IPS-18a (cell line): ENCODE results near the gene COL4A6.

ENCODE experiments used
- H3K27ac ChIP-seq: one replicate; pipeline ENCODE4 v1.5.1; 2013; ENCODE audit warnings: low read length
- H3K27me3 ChIP-seq: one replicate; pipeline ENCODE4 v1.6.1; 2013; ENCODE audit warnings: mild to moderate bottlenecking, low read length; ENCODE audit not compliant: control insufficient read depth, insufficient read depth
- H3K36me3 ChIP-seq: one replicate; pipeline ENCODE4 v1.6.1; 2013; ENCODE audit warnings: low read depth, low read length; ENCODE audit not compliant: control insufficient read depth
- H3K4me1 ChIP-seq: one replicate; pipeline ENCODE4 v1.6.1; 2013; ENCODE audit warnings: low read depth, low read length; ENCODE audit not compliant: control insufficient read depth
- H3K4me3 ChIP-seq: one replicate; pipeline ENCODE4 v1.5.1; 2013; ENCODE audit warnings: low read length
- H3K9ac ChIP-seq: one replicate; pipeline ENCODE4 v1.6.1; 2013; ENCODE audit warnings: mild to moderate bottlenecking, low read length, moderate library complexity
- H3K9me3 ChIP-seq: one replicate; pipeline ENCODE4 v1.6.1; 2013; ENCODE audit warnings: low read depth, low read length; ENCODE audit not compliant: control insufficient read depth

Gene COL4A6

DNA sequence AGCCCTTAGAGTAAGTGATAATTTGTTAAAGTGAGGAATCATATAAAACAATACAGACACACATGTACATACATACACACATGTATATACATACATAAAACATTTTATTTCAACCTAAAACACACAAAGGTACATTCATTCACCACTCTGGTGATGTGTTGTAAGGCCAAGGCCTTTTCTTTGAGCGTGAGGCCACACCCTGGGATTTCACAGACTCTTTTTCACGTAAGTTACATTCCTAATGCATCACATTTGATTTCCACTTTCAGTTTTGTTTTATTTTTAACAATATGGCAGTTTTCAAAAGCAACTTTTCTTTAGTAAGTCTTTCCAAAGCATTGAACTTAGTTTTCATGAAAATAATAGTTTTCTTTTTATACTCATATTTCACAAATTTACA, 170.7 kb downstream of the COL4A6 start:
- no peaks in the 10 kb centered on the region for H3K27me3 ChIP-seq

DNA sequence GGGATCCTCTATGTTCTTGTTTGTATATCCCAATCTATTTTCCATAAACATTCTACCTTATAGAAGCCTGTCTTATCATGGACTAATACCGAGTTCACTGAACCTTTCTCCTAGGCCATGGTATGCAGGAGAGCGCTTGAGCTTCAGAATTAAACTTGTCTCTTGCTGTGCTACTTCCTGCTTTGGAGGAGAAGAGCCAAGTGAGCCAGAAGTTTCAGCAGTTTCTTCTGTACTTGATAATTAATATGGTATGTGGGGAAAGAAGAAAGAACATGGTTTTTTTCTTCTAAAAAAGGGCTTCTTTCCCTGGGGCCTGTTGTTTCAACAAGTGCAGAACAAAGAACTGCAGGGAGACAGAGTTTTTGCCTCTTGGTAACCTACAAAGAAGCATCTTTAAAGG, 173.8 kb downstream of the COL4A6 start:
- H3K4me1 ChIP-seq, result no peaks in the 10 kb centered on the region
- no peaks in the 10 kb centered on the region for H3K27me3 ChIP-seq
- H3K4me3 ChIP-seq, result no peak overlapping the region
- no peak overlapping the region for H3K27ac ChIP-seq
- H3K9me3 ChIP-seq, result no peaks in the 10 kb centered on the region
- no peaks in the 10 kb centered on the region for H3K36me3 ChIP-seq
- no peak overlapping the region for H3K9ac ChIP-seq

More for the DNA sequence above, 170.7 kb downstream of the COL4A6 start:
- Histone ChIP-seq H3K9ac (no peak overlapping the region), H3K4me1 (no peaks in the 10 kb centered on the region), H3K4me3 (no peak overlapping the region), H3K27ac (no peak overlapping the region), H3K36me3 (no peaks in the 10 kb centered on the region), H3K9me3 (no peaks in the 10 kb centered on the region)

GRCh38 chrX:108261549-108262203, 176.5 kb downstream of the COL4A6 start:
- H3K27ac ChIP-seq, result no peak overlapping the region
- no peak overlapping the region for H3K9ac ChIP-seq
- no peaks in the 10 kb centered on the region for H3K9me3 ChIP-seq

DNA sequence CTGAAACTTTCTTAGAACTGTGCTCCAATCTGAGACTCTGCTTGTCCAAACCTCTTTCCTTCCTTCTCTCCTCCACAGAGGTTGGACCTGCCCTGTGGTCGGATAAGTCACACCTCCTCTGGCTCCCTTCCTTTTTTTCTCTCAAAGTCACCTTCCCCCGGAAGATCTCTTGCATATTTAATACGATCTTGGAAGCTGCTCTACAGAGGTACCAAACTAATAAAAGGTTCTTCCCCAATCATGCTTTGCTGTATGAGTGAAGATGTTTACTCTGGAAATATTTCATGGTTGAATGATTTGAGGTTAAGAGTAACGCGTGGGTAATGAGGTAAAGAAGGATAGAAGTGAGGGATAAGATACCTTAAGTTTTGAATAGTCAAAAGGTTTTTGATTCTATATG, 180.7 kb downstream of the COL4A6 start:
- no peaks in the 10 kb centered on the region for H3K27me3 ChIP-seq

More at GRCh38 chrX:108261549-108262203, 176.5 kb downstream of the COL4A6 start:
- Histone ChIP-seq H3K27me3 (no peaks in the 10 kb centered on the region), H3K36me3 (no peaks in the 10 kb centered on the region), H3K4me3 (no peak overlapping the region), H3K4me1 (no peaks in the 10 kb centered on the region)

GRCh38 chrX:108254636-108255035, 183.6 kb downstream of the COL4A6 start:
- H3K36me3 ChIP-seq, result no peaks in the 10 kb centered on the region
- H3K27ac ChIP-seq, result no peak overlapping the region
- no peaks in the 10 kb centered on the region for H3K27me3 ChIP-seq
- H3K4me3 ChIP-seq, result no peak overlapping the region
- no peak overlapping the region for H3K9ac ChIP-seq
- H3K9me3 ChIP-seq, result no peaks in the 10 kb centered on the region
- H3K4me1 ChIP-seq, result no peaks in the 10 kb centered on the region

More for the DNA sequence above, 180.7 kb downstream of the COL4A6 start:
- Histone ChIP-seq H3K9me3 (no peaks in the 10 kb centered on the region), H3K4me1 (no peaks in the 10 kb centered on the region), H3K9ac (no peak overlapping the region), H3K36me3 (no peaks in the 10 kb centered on the region), H3K4me3 (no peak overlapping the region), H3K27ac (no peak overlapping the region)

- no peaks in the 10 kb centered on the region for H3K27me3 ChIP-seq
- no peak overlapping the region for H3K9ac ChIP-seq
- no peaks in the 10 kb centered on the region for H3K9me3 ChIP-seq
- no peaks in the 10 kb centered on the region for H3K36me3 ChIP-seq
- H3K27ac ChIP-seq, result no peak overlapping the region
- no peak overlapping the region for H3K4me3 ChIP-seq
- H3K4me1 ChIP-seq, result no peaks in the 10 kb centered on the region
Observed at GRCh38 chrX:108250654-108251579, 187.3 kb downstream of the COL4A6 start.

- H3K4me3 ChIP-seq, result no peak overlapping the region
- H3K27me3 ChIP-seq, result no peaks in the 10 kb centered on the region
- H3K9ac ChIP-seq, result no peak overlapping the region
- H3K36me3 ChIP-seq, result no peaks in the 10 kb centered on the region
- no peaks in the 10 kb centered on the region for H3K4me1 ChIP-seq
- no peak overlapping the region for H3K27ac ChIP-seq
- H3K9me3 ChIP-seq, result no peaks in the 10 kb centered on the region
Observed at GRCh38 chrX:108246304-108246954, 191.8 kb downstream of the COL4A6 start.

- Histone ChIP-seq H3K4me1 (no peaks in the 10 kb centered on the region), H3K27me3 (no peaks in the 10 kb centered on the region), H3K9me3 (no peaks in the 10 kb centered on the region), H3K36me3 (no peaks in the 10 kb centered on the region), H3K9ac (no peak overlapping the region), H3K27ac (no peak overlapping the region), H3K4me3 (no peak overlapping the region)
Observed at GRCh38 chrX:108245462-108245861, 192.8 kb downstream of the COL4A6 start.

DNA sequence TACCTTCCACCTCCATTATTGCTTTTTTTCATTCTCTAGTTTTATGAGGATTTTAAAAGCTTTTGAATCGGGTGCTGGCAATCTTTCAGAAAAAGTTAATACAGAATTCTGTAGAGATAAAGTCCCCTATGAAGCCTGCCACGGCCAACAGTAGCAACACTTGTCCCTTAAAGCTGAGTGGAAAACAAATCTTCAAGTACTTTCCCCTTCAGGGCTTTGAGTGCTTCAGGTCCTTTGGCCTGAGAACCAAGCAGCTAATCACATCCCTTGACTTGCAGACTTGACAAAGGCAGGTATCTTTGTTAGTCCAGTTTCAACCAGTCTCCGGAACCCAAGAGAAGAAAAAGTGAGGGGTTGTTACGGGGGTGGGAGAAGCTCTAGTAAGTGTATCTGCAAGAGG, 202.2 kb downstream of the COL4A6 start:
- Histone ChIP-seq H3K4me3 (no peak overlapping the region), H3K27me3 (no peaks in the 10 kb centered on the region), H3K9ac (no peak overlapping the region), H3K36me3 (no peaks in the 10 kb centered on the region), H3K4me1 (no peaks in the 10 kb centered on the region), H3K27ac (no peak overlapping the region), H3K9me3 (no peaks in the 10 kb centered on the region)

DNA sequence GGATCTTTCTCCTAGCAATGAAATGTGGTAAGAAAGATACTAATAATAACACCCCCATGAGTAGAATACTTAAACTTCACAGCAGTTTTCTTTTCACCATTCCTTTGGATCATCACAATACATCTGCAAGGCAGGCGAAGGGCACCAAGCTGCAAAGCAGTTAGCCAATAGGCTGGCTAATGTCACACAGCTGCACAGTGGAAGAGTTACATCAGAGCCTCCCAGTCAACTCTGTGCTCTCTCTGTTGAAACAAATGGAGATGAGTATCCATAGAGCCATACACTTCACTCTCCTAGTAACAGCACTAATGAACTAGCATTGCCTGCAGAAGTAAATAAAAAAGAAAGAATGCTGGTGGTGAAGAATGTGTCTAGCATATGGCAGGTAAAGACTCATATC, 207.6 kb downstream of the COL4A6 start:
- H3K4me1 ChIP-seq, result peaks cover 3% of the 10 kb centered on the region
- H3K9ac ChIP-seq, result no peak overlapping the region
- H3K27ac ChIP-seq, result no peak overlapping the region
- no peaks in the 10 kb centered on the region for H3K27me3 ChIP-seq
- H3K9me3 ChIP-seq, result no peaks in the 10 kb centered on the region
- H3K36me3 ChIP-seq, result no peaks in the 10 kb centered on the region
- H3K4me3 ChIP-seq, result no peak overlapping the region

DNA sequence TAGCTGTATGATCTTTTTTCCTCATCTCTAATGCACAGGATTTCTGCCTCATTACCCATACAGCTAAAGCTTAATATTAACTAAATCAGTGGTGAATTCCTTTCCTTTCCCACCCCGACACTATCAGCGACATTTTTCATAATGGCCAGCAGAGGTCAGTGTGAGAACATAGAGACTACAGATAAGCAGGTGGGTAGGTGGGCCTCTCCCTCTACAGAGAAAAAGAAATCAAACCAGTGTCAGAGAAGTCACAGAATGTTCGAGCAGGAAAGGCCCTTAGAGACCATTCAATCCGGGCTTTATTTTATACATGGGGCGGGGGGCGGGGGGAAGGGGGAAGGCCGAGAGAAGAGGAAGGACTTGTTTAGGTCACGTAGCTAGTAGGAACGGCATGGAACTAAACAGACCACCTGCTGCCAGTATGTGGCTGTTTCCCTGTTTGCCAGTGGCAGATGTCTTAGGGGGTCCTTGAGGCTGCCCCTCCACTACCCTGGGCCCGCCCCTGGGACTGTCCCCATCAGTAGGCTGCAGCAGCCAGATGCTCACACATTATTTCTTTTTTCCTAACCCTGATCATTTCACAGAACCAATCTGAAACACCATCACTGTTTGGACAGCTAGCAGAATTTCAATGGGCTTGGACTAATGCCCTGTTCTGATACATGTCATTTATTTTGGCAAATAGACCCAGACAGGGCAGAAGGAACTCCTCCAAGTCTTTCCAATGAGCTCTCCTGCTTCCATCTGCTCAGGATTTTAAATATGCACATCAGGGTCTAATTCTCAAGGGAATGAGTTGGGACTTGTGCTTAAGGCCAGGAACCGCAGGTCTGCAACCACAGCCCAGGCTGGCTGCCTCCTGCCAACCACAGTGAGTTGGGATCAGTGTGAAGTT, 213.2 kb downstream of the COL4A6 start:
- H3K9ac ChIP-seq, result no peak overlapping the region
- no peak overlapping the region for H3K27ac ChIP-seq
- H3K4me1 ChIP-seq, result peaks cover 6% of the 10 kb centered on the region
- peaks cover 2% of the 10 kb centered on the region for H3K36me3 ChIP-seq
- H3K9me3 ChIP-seq, result no peaks in the 10 kb centered on the region
- H3K4me3 ChIP-seq, result no peak overlapping the region
- no peaks in the 10 kb centered on the region for H3K27me3 ChIP-seq
